A375 (cell line): ENCODE results near the gene ZNF341. TPM values are rescaled to one million over a fixed set of nuclear protein-coding genes. Genes with fewer than 3 reads are reported as not detected.

Source experiments
- total RNA-seq: library from RNA; depleted of rRNA; stranded (reverse); fragments of >200 nt; shearing (Covaris generic); gene quantifications from 2 replicates; pipeline ENCODE4 v1.2.3, GENCODE V29; 2014; rRNA removed

ZNF341 gene
- total RNA-seq: 3.0 and 3.9 TPM in 2 replicates

DNA sequence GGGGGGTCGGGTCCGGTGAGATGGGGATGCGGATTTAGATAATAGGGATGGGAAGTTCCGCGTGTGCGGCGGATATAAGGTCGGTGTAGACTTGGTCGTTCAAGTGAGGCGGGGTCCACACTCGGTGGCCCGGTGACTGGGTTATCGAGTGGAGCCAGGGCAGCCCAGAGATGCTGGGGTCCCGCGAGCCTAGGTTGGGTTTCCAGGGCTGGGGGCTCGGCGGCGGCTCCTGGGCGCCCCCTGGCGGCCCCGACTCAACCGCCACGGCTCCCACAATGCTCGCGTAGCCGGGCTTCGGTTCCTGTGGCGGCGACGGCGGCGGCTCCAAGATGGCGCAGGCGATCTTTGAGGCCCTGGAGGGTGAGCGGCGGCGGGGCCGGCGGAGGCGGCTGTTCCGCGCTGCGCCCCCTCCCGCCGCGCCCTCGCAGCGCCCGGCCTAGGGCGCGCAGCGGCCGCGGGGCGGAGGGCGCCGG is at the start of gene ZNF341:
ZNF341 (plus strand) TSS at position 304 of the 473 bp plus-strand sequence; CDS start at position 330, 26 bp downstream.

GRCh38 chr20:33686100-33686983 is 45.5 kb upstream of the ZNF341 start, which contains the start of gene E2F1:
TSS of gene E2F1 (minus strand) at chr20:33686385. CDS start at chr20:33686264, 121 bp downstream.

GRCh38 chr20:33719989-33720709 is 11.6 kb upstream of the ZNF341 start, which contains the start of gene PXMP4:
TSS of gene PXMP4 (minus strand) at chr20:33720310. CDS start at chr20:33720207, 103 bp downstream.

GRCh38 chr20:33810885-33811775 is 79.3 kb downstream of the ZNF341 start, which contains the start of gene CHMP4B:
TSS of gene CHMP4B (plus strand) at chr20:33811348. CDS start at chr20:33811469, 121 bp downstream.

Other genes starting within 250 kb of the ZNF341 start
- gene CBFA2T2, start 241.9 kb upstream of the ZNF341 start, total RNA-seq: 3.7 and 4.0 TPM in 2 replicates
- gene C20orf144, start 69.7 kb upstream of the ZNF341 start, total RNA-seq: 0.04 TPM in 1 of 2 replicates, not detected in the other
- gene ACTL10, start 65.1 kb upstream of the ZNF341 start, total RNA-seq: 9.3 and 9.6 TPM in 2 replicates
- 41.3 and 44.0 TPM in 2 replicates for gene NECAB3, start 57.6 kb upstream of the ZNF341 start, total RNA-seq
- 41.6 and 45.6 TPM in 2 replicates for gene E2F1, start 45.6 kb upstream of the ZNF341 start, total RNA-seq
- gene PXMP4, start 11.7 kb upstream of the ZNF341 start, total RNA-seq: 2.6 and 2.9 TPM in 2 replicates
- 39.5 TPM in 2 replicates for gene CHMP4B, start 79.4 kb downstream of the ZNF341 start, total RNA-seq